Endothelial cell of umbilical vein (primary cell): ENCODE data around the gene CFAP61. TPM values are rescaled to one million over a fixed set of nuclear protein-coding genes. Genes with fewer than 3 reads are reported as not detected.

Experiments
- BruUV-seq: library from RNA; stranded (reverse); fragments of 400-500 nt; replicated peaks from 2 replicates; lab custom pipeline; 2021; lab: Mats Ljungman, UMichigan
- CTCF ChIA-PET: fragments of 300-600, 350-600 bp; sonication (Branson Sonifier 250); formaldehyde crosslinking; loops from one replicate; lab custom pipeline; 2021; ENCODE audit warnings: antibody characterized with exemption, inconsistent platforms; lab: Charles Lee
- POLR2A ChIA-PET: fragments of 300-600, 350-600 bp; sonication (Branson Sonifier 250); formaldehyde crosslinking; loops from one replicate; lab custom pipeline; 2021; ENCODE audit warnings: antibody characterized with exemption, inconsistent platforms; lab: Charles Lee
- DNase-seq: peaks from one replicate; pipeline ENCODE4 v3.0.0-alpha.2; 2011; ENCODE audit warnings: low read depth, low spot score
- FAIRE-seq: peaks from 2 replicates; lab custom pipeline; 2011; peaks lifted over from hg19 to GRCh38; lab: Jason Lieb, UNC
- H2AFZ ChIP-seq: 2 replicates; pipeline ENCODE4 v1.6.0; 2012; ENCODE audit warnings: low read depth, low read length, control low read depth, inconsistent platforms
- H3K27ac ChIP-seq: 2 replicates; pipeline ENCODE4 v1.5.1; 2011; ENCODE audit warnings: low read depth, mild to moderate bottlenecking, control low read depth, low read length, moderate library complexity; ENCODE audit not compliant: insufficient read depth
- H3K27me3 ChIP-seq, 2 experiments: 2 replicates each; pipeline versions ENCODE4 v1.6.0 to v1.6.1; 2011; ENCODE audit warnings: low read length in 2 of 2, mixed read lengths in 1 of 2; ENCODE audit not compliant: control insufficient read depth in 2 of 2, insufficient read depth in 2 of 2
- H3K36me3 ChIP-seq, 2 experiments: 2 replicates in 1 of 2; 3 replicates in 1 of 2; pipeline ENCODE4 v1.5.1; 2011; ENCODE audit warnings: low read length in 2 of 2, mild to moderate bottlenecking in 1 of 2, moderate library complexity in 1 of 2; ENCODE audit not compliant: control insufficient read depth in 2 of 2, insufficient read depth in 2 of 2; ENCODE audit errors: extremely low read depth in 1 of 2
- H3K4me1 ChIP-seq: 3 replicates; pipeline ENCODE4 v1.5.1; 2011; ENCODE audit warnings: mild to moderate bottlenecking, low read length; ENCODE audit not compliant: control insufficient read depth, insufficient read depth; ENCODE audit errors: extremely low read depth
- H3K4me2 ChIP-seq: 2 replicates; pipeline ENCODE4 v1.6.1; 2011; ENCODE audit warnings: low read length, control low read depth, mixed read lengths; ENCODE audit not compliant: insufficient read depth
- H3K4me3 ChIP-seq, 3 experiments: fragments of 200-600 bp in 1 of 3; sonication (generic), shearing (Covaris generic) in 1 of 3; replicated peaks in 1 of 3; 2 replicates each; pipeline ENCODE4 v1.5.1; 2011 to 2016; ENCODE audit warnings: control low read depth in 3 of 3, low read length in 3 of 3, mild to moderate bottlenecking in 2 of 3, inconsistent platforms in 1 of 3, low read depth in 1 of 3, moderate library complexity in 1 of 3; ENCODE audit not compliant: insufficient read depth in 1 of 3
- H3K79me2 ChIP-seq: 2 replicates; pipeline ENCODE4 v1.6.0; 2012; ENCODE audit warnings: low read length, inconsistent platforms; ENCODE audit not compliant: control insufficient read depth, insufficient read depth
- H3K9ac ChIP-seq: replicated peaks from 2 replicates; pipeline ENCODE3; 2011; ENCODE audit warnings: low read length, control low read depth; ENCODE audit not compliant: insufficient read depth; ENCODE audit errors: extremely low read depth
- H3K9me1 ChIP-seq: replicated peaks from 3 replicates; pipeline ENCODE4 v1.6.0; 2011; ENCODE audit warnings: mild to moderate bottlenecking, low read length; ENCODE audit not compliant: control insufficient read depth, insufficient read depth; ENCODE audit errors: extremely low read depth
- H3K9me3 ChIP-seq: replicated peaks from 2 replicates; pipeline ENCODE4 v1.5.1; 2012; ENCODE audit warnings: low read length, inconsistent platforms; ENCODE audit not compliant: control insufficient read depth, insufficient read depth
- H4K20me1 ChIP-seq: replicated peaks from 2 replicates; pipeline ENCODE3; 2011; ENCODE audit warnings: mild to moderate bottlenecking, low read length; ENCODE audit not compliant: control insufficient read depth, insufficient read depth; ENCODE audit errors: extremely low read depth
- EZH2 ChIP-seq: IDR thresholded peaks from 2 replicates; pipeline ENCODE4 v1.6.1; 2012; ENCODE audit warnings: borderline replicate concordance, low read depth, mild to moderate bottlenecking, moderate library complexity, low read length, inconsistent platforms; ENCODE audit not compliant: severe bottlenecking
- FOS ChIP-seq: IDR thresholded peaks from 2 replicates; pipeline ENCODE4 v1.6.1; 2011; ENCODE audit warnings: mild to moderate bottlenecking, low read length, moderate library complexity, borderline replicate concordance; ENCODE audit not compliant: insufficient read depth
- GATA2 ChIP-seq: IDR thresholded peaks from 2 replicates; pipeline ENCODE4 v1.7.0; 2011; ENCODE audit warnings: low read depth, mild to moderate bottlenecking, moderate library complexity, mixed read lengths, low read length; ENCODE audit not compliant: insufficient read length, insufficient read depth
- JUN ChIP-seq: IDR thresholded peaks from 2 replicates; pipeline ENCODE4 v1.6.1; 2011; ENCODE audit warnings: borderline replicate concordance, low read depth; ENCODE audit not compliant: insufficient read length, insufficient read depth
- MYC ChIP-seq: IDR thresholded peaks from one replicate; pipeline ENCODE4 v1.6.1; 2011; ENCODE audit warnings: mild to moderate bottlenecking, low read depth, low read length
- POLR2A ChIP-seq: IDR thresholded peaks from 2 replicates; pipeline ENCODE4 v1.6.1; 2012; ENCODE audit warnings: low read depth, mild to moderate bottlenecking, control low read depth, low read length
- POLR2AphosphoS5 ChIP-seq: IDR thresholded peaks from 2 replicates; pipeline ENCODE4 v1.6.1; 2012; ENCODE audit warnings: low read depth, mild to moderate bottlenecking, control low read depth, low read length, moderate library complexity; ENCODE audit not compliant: insufficient read depth
- dilution Hi-C: fragments of 300-500 bp; cut with MboI; formaldehyde crosslinking; loops from one replicate; pipeline ENCODE4 v1.15.0; 2019; ENCODE audit warnings: low sequenced_read_pairs; ENCODE audit not compliant: extremely low pct_ligation_motif_present
- intact Hi-C: fragments of 100-400 bp; cut with micrococcal nuclease; formaldehyde crosslinking; loops from one replicate; pipeline ENCODE4 v1.10.0; 2022
- polyA plus RNA-seq, 4 experiments: library from polyadenylated mRNA; depleted of rRNA in 3 of 4; stranded (reverse) in 3 of 4; unstranded in 1 of 4; fragments of >200 nt; gene quantifications; 2 replicates each; pipeline versions ENCODE4 v1.2.1 to v1.2.3, GENCODE V29; 2011 to 2012; ENCODE audit warnings: missing spikeins in 1 of 4
- total RNA-seq: library from RNA; stranded (reverse); gene quantifications from 2 replicates; pipeline ENCODE4 v1.2.3, GENCODE V29; 2021
- TF ChIP-seq, protein P1 (sequence below), 2 donors: IDR thresholded peaks; 1 replicate in 1 of 2; 2 replicates in 1 of 2; pipeline ENCODE4 v1.5.1; 2011; ENCODE audit warnings: low read length in 2 of 2, mild to moderate bottlenecking in 2 of 2, moderate library complexity in 2 of 2, control low read depth in 1 of 2, inconsistent platforms in 1 of 2, low read depth in 1 of 2; ENCODE audit not compliant: insufficient read depth in 1 of 2; ENCODE audit errors: extremely low read depth in 1 of 2
- TF ChIP-seq, protein P2 (sequence below): IDR thresholded peaks from 2 replicates; pipeline ENCODE4 v1.6.1; 2011; ENCODE audit not compliant: insufficient read depth, insufficient read length

CFAP61 gene
- total and polyA plus RNA-seq, 2 donors (not counting 3 experiments of a cell fraction or from before 2014, with no cell fraction given) = not detected

DNA sequence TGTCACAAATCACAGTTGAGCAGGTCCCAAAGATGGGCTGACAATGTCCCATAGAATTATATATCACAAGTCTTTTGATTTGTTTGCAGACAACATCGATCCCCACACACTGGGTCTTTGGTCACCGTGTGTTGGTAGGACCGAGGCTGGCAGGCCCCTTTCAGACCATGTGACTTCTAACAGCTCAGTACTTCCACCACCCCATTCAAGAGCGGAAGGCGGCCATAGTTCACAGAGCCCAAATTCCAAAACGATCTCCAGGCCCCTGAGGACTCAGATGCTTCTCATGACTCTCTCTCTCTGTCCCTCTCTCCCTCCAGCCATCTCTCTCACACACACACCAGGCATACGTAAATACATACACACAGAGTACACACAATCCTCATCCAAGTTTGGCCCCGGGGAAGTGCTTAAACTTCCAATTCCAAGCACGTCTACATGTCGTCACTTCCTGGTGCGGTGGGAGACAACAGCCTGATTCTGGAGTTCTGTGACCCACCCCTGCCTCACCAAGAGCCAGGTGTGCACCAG, 159.7 kb downstream of the CFAP61 start:
- dilution Hi-C loops = no loop called here
- H3K79me2 ChIP-seq = no peaks in the 10 kb centered on the region
- TF ChIP-seq GATA2 (no peak), POLR2A (no peak), POLR2AphosphoS5 (no peak)
- TF ChIP-seq, protein P1, sequence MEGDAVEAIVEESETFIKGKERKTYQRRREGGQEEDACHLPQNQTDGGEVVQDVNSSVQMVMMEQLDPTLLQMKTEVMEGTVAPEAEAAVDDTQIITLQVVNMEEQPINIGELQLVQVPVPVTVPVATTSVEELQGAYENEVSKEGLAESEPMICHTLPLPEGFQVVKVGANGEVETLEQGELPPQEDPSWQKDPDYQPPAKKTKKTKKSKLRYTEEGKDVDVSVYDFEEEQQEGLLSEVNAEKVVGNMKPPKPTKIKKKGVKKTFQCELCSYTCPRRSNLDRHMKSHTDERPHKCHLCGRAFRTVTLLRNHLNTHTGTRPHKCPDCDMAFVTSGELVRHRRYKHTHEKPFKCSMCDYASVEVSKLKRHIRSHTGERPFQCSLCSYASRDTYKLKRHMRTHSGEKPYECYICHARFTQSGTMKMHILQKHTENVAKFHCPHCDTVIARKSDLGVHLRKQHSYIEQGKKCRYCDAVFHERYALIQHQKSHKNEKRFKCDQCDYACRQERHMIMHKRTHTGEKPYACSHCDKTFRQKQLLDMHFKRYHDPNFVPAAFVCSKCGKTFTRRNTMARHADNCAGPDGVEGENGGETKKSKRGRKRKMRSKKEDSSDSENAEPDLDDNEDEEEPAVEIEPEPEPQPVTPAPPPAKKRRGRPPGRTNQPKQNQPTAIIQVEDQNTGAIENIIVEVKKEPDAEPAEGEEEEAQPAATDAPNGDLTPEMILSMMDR (IDR thresholded peaks at IDR 0.05; ENCODE audit: extremely low read depth in 1 of 2, insufficient read depth in 1 of 2, low read depth in 1 of 2, low read length in 2 of 2) = no peak
- no peaks in the 10 kb centered on the region for H3K9me3 ChIP-seq
- intact Hi-C loops = no loop called here
- H4K20me1 ChIP-seq = no peaks in the 10 kb centered on the region
- FAIRE-seq (no peak), DNase-seq (no peak)
- peaks cover 0 to 2% of the 10 kb centered on the region in 2 experiments for H3K27me3 ChIP-seq
- no peaks in the 10 kb centered on the region for H3K9me1 ChIP-seq
- no TSS peak for BruUV-seq
- no peaks in the 10 kb centered on the region for H3K4me1 ChIP-seq
- no peak overlapping the region for H3K9ac ChIP-seq
- no peak overlapping the region for H3K4me3 ChIP-seq
- no peak overlapping the region for H3K27ac ChIP-seq
- POLR2A ChIA-PET = no interaction called here
- H2AFZ ChIP-seq = no peak overlapping the region
- CTCF ChIA-PET = no interaction called here
- H3K4me2 ChIP-seq = no peak overlapping the region
- no peaks in the 10 kb centered on the region for H3K36me3 ChIP-seq

DNA sequence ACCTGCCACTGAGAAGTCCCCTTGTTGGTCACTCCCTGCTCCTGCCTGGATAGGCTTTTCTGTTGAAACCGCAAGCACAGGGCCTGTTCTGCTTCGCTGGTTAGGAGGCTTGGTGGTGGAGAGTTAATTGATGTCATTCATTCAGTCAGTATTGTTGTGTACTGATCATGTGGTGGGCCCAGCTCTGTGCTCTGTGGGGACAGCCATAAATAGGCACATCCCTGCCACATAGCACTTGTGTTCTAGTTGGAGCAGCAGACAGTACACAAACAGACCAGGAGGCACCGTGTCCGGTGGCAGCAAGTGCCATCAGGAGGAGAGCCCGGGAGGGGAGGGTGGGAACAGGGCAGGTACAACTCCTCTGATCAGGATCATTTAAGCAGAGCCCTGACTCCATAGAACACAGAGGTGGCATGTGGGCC, 160.4 kb downstream of the CFAP61 start:
- Histone ChIP-seq H3K4me1 (no peaks in the 10 kb centered on the region), H3K4me2 (no peak overlapping the region), H3K9ac (no peak overlapping the region), H3K9me3 (no peaks in the 10 kb centered on the region), H2AFZ (no peak overlapping the region), H3K79me2 (no peaks in the 10 kb centered on the region), H3K27me3 (peaks cover 0 to 2% of the 10 kb centered on the region in 2 experiments), H3K4me3 (no peak overlapping the region), H3K36me3 (no peaks in the 10 kb centered on the region), H3K9me1 (no peaks in the 10 kb centered on the region), H4K20me1 (no peaks in the 10 kb centered on the region), H3K27ac (no peak overlapping the region)
- POLR2A ChIA-PET = no interaction called here
- dilution Hi-C loops = no loop called here
- DNase-seq = no peak
- BruUV-seq = no TSS peak
- intact Hi-C loops = no loop called here
- FAIRE-seq = no peak
- TF ChIP-seq MYC (no peak), GATA2 (no peak), POLR2AphosphoS5 (no peak), FOS (no peak), POLR2A (no peak), JUN (no peak), EZH2 (no peak)
- TF ChIP-seq, protein P2, sequence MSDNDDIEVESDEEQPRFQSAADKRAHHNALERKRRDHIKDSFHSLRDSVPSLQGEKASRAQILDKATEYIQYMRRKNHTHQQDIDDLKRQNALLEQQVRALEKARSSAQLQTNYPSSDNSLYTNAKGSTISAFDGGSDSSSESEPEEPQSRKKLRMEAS = no peak
- TF ChIP-seq, protein P1 (IDR thresholded peaks at IDR 0.05; ENCODE audit: extremely low read depth in 1 of 2, insufficient read depth in 1 of 2, low read depth in 1 of 2, low read length in 2 of 2) = no peak
- CTCF ChIA-PET = no interaction called here
